ENCODE data around the gene RNF152. TPM values are rescaled to one million over a fixed set of nuclear protein-coding genes. Genes with fewer than 3 reads are reported as not detected.

Gene RNF152
- total RNA-seq, 2 donors from 2014 or later = 0.12 to 0.39 TPM

GRCh38 chr18:61910101-61910500 lies 17.3 kb upstream of the RNF152 start:
- Mint-ChIP-seq H3K4me1 (ENCODE audit: low read depth) (no peaks in the 10 kb centered on the region), H3K27ac (no peak overlapping the region), H3K36me3 (ENCODE audit: insufficient read depth in 2 of 2) (no peaks in the 10 kb centered on the region), H3K9me3 (no peaks in the 10 kb centered on the region), H3K27me3 (ENCODE audit: low read depth) (peaks cover 48% of the 10 kb centered on the region), H3K4me3 (no peak overlapping the region)
- DNase-seq = no peak
- no peak for ATAC-seq (replicated peaks in 1 of 2)

- Mint-ChIP-seq H3K27ac (no peak overlapping the region), H3K4me1 (ENCODE audit: low read depth) (no peaks in the 10 kb centered on the region), H3K36me3 (ENCODE audit: insufficient read depth in 2 of 2) (no peaks in the 10 kb centered on the region), H3K4me3 (no peak overlapping the region), H3K27me3 (ENCODE audit: low read depth) (peaks cover 52% of the 10 kb centered on the region), H3K9me3 (no peaks in the 10 kb centered on the region)
- ATAC-seq (replicated peaks in 1 of 2) (no peak), DNase-seq (no peak)
Measured at GRCh38 chr18:61908661-61909060, 15.9 kb upstream of the RNF152 start.

- H3K4me3 Mint-ChIP-seq = no peak overlapping the region
- H3K27ac Mint-ChIP-seq = no peak overlapping the region
- peaks cover 6% of the 10 kb centered on the region for H3K4me1 Mint-ChIP-seq (ENCODE audit: low read depth)
- no peaks in the 10 kb centered on the region for H3K36me3 Mint-ChIP-seq (ENCODE audit: insufficient read depth in 2 of 2)
- DNase-seq (peak; percentile 23 to 41), ATAC-seq (replicated peaks in 1 of 2) (peak; percentile 84 to 86)
- H3K9me3 Mint-ChIP-seq = no peaks in the 10 kb centered on the region
- H3K27me3 Mint-ChIP-seq (ENCODE audit: low read depth) = peaks cover 44% of the 10 kb centered on the region
Measured at GRCh38 chr18:61901323-61901986, 8.6 kb upstream of the RNF152 start.

- H3K27me3 Mint-ChIP-seq (ENCODE audit: low read depth) = peaks cover 50% of the 10 kb centered on the region
- DNase-seq (no peak), ATAC-seq (replicated peaks in 1 of 2) (no peak)
- H3K4me1 Mint-ChIP-seq (ENCODE audit: low read depth) = peaks cover 6% of the 10 kb centered on the region
- H3K36me3 Mint-ChIP-seq (ENCODE audit: insufficient read depth in 2 of 2) = no peaks in the 10 kb centered on the region
- H3K27ac Mint-ChIP-seq = no peak overlapping the region
- H3K4me3 Mint-ChIP-seq = no peak overlapping the region
- H3K9me3 Mint-ChIP-seq = no peaks in the 10 kb centered on the region
Measured at GRCh38 chr18:61900504-61901281, 7.9 kb upstream of the RNF152 start.

GRCh38 chr18:61898640-61899101 lies 5.9 kb upstream of the RNF152 start:
- Mint-ChIP-seq H3K27me3 (ENCODE audit: low read depth) (peaks cover 51% of the 10 kb centered on the region), H3K36me3 (ENCODE audit: insufficient read depth in 2 of 2) (no peaks in the 10 kb centered on the region), H3K4me1 (ENCODE audit: low read depth) (peaks cover 6% of the 10 kb centered on the region), H3K4me3 (no peak overlapping the region), H3K27ac (no peak overlapping the region), H3K9me3 (no peaks in the 10 kb centered on the region)
- ATAC-seq (replicated peaks in 1 of 2) = no peak
- no peak for DNase-seq

- Mint-ChIP-seq H3K4me1 (ENCODE audit: low read depth) (peaks cover 17% of the 10 kb centered on the region), H3K9me3 (no peaks in the 10 kb centered on the region), H3K27ac (no peak overlapping the region), H3K4me3 (no peak overlapping the region), H3K36me3 (ENCODE audit: insufficient read depth in 2 of 2) (peaks cover 0 to 2% of the 10 kb centered on the region in 2 donors), H3K27me3 (ENCODE audit: low read depth) (peaks cover 57% of the 10 kb centered on the region)
- DNase-seq = no peak
- no peak for ATAC-seq (replicated peaks in 1 of 2)
Measured at GRCh38 chr18:61896757-61897156, 4.0 kb upstream of the RNF152 start.

GRCh38 chr18:61896118-61896517 lies 3.3 kb upstream of the RNF152 start:
- H3K9me3 Mint-ChIP-seq = no peaks in the 10 kb centered on the region
- H3K4me3 Mint-ChIP-seq = no peak overlapping the region
- peaks cover 54% of the 10 kb centered on the region for H3K27me3 Mint-ChIP-seq (ENCODE audit: low read depth)
- H3K27ac Mint-ChIP-seq = no peak overlapping the region
- peaks cover 12% of the 10 kb centered on the region for H3K4me1 Mint-ChIP-seq (ENCODE audit: low read depth)
- DNase-seq (no peak), ATAC-seq (replicated peaks in 1 of 2) (no peak)
- peaks cover 0 to 2% of the 10 kb centered on the region in 2 donors for H3K36me3 Mint-ChIP-seq (ENCODE audit: insufficient read depth in 2 of 2)

GRCh38 chr18:61894751-61895524 lies 2.1 kb upstream of the RNF152 start:
- peaks cover 46% of the 10 kb centered on the region for H3K27me3 Mint-ChIP-seq (ENCODE audit: low read depth)
- no peak overlapping the region for H3K27ac Mint-ChIP-seq
- peak overlapping the region; percentile 86 to 91 for H3K4me3 Mint-ChIP-seq
- no peaks in the 10 kb centered on the region for H3K9me3 Mint-ChIP-seq
- H3K4me1 Mint-ChIP-seq (ENCODE audit: low read depth) = peaks cover 11% of the 10 kb centered on the region
- ATAC-seq (replicated peaks in 1 of 2) (no peak), DNase-seq (no peak)
- H3K36me3 Mint-ChIP-seq (ENCODE audit: insufficient read depth in 2 of 2) = peaks cover 0 to 2% of the 10 kb centered on the region in 2 donors

- H3K9me3 Mint-ChIP-seq = no peaks in the 10 kb centered on the region
- H3K27ac Mint-ChIP-seq = no peak overlapping the region
- peak; percentile 88 to 89 for ATAC-seq (replicated peaks in 1 of 2)
- H3K27me3 Mint-ChIP-seq (ENCODE audit: low read depth) = peaks cover 53% of the 10 kb centered on the region
- peaks cover 0 to 2% of the 10 kb centered on the region in 2 donors for H3K36me3 Mint-ChIP-seq (ENCODE audit: insufficient read depth in 2 of 2)
- peak; percentile 75 to 76 for DNase-seq
- peaks cover 11% of the 10 kb centered on the region for H3K4me1 Mint-ChIP-seq (ENCODE audit: low read depth)
- H3K4me3 Mint-ChIP-seq = peak overlapping the region; percentile 86 to 91
Measured at GRCh38 chr18:61893971-61894750, 1.4 kb upstream of the RNF152 start.

- Mint-ChIP-seq H3K36me3 (ENCODE audit: insufficient read depth in 2 of 2) (peaks cover 0 to 2% of the 10 kb centered on the region in 2 donors), H3K4me1 (ENCODE audit: low read depth) (peaks cover 11% of the 10 kb centered on the region), H3K4me3 (peak overlapping the region; percentile 86 to 91), H3K9me3 (no peaks in the 10 kb centered on the region), H3K27me3 (ENCODE audit: low read depth) (peaks cover 53% of the 10 kb centered on the region), H3K27ac (no peak overlapping the region)
- ATAC-seq (replicated peaks in 1 of 2) (peak; percentile 61 to 70), DNase-seq (peak; percentile 40 to 48)
Measured at GRCh38 chr18:61893309-61893970, 633 bp upstream of the RNF152 start.

- Mint-ChIP-seq H3K4me3 (no peak overlapping the region), H3K27ac (no peak overlapping the region), H3K4me1 (ENCODE audit: low read depth) (peaks cover 11% of the 10 kb centered on the region), H3K36me3 (ENCODE audit: insufficient read depth in 2 of 2) (peaks cover 0 to 2% of the 10 kb centered on the region in 2 donors), H3K9me3 (no peaks in the 10 kb centered on the region), H3K27me3 (ENCODE audit: low read depth) (peaks cover 45% of the 10 kb centered on the region)
- DNase-seq (no peak), ATAC-seq (replicated peaks in 1 of 2) (no peak)
Measured at GRCh38 chr18:61891894-61892293, 913 bp downstream of the RNF152 start.

GRCh38 chr18:61891271-61891670 lies 1.5 kb downstream of the RNF152 start:
- no peaks in the 10 kb centered on the region for H3K9me3 Mint-ChIP-seq
- peaks cover 44% of the 10 kb centered on the region for H3K27me3 Mint-ChIP-seq (ENCODE audit: low read depth)
- DNase-seq (no peak), ATAC-seq (replicated peaks in 1 of 2) (no peak)
- H3K4me1 Mint-ChIP-seq (ENCODE audit: low read depth) = peaks cover 11% of the 10 kb centered on the region
- peaks cover 0 to 2% of the 10 kb centered on the region in 2 donors for H3K36me3 Mint-ChIP-seq (ENCODE audit: insufficient read depth in 2 of 2)
- no peak overlapping the region for H3K4me3 Mint-ChIP-seq
- H3K27ac Mint-ChIP-seq = no peak overlapping the region
